SK-N-SH (cell line): ENCODE data around the gene SYT6.

Experiments used
- EP300 ChIP-seq, 2 experiments: IDR thresholded peaks; 2 replicates each; pipeline versions ENCODE4 v1.4.0 to v1.6.1; 2012; ENCODE audit warnings: borderline replicate concordance in 1 of 2, low read depth in 1 of 2, low read length in 1 of 2
- FOXJ3 ChIP-seq: sonication (generic); formaldehyde crosslinking; IDR thresholded peaks from 2 replicates; pipeline ENCODE4 v1.5.1; 2020; ENCODE audit warnings: mild to moderate bottlenecking, missing genetic modification reagents
- GABPA ChIP-seq: IDR thresholded peaks from 2 replicates; pipeline ENCODE4 v1.4.0; 2012; ENCODE audit warnings: low read depth, mild to moderate bottlenecking
- NFIC ChIP-seq: IDR thresholded peaks from 2 replicates; pipeline ENCODE4 v1.4.0; 2012; ENCODE audit warnings: borderline replicate concordance
- POLR2AphosphoS5 ChIP-seq: IDR thresholded peaks from 2 replicates; pipeline ENCODE4 v1.6.1; 2012; ENCODE audit warnings: low read depth, low read length
- RXRA ChIP-seq: IDR thresholded peaks from 2 replicates; pipeline ENCODE4 v1.4.0; 2012; ENCODE audit warnings: low read depth, mild to moderate bottlenecking, borderline replicate concordance
- TAF1 ChIP-seq: IDR thresholded peaks from 2 replicates; pipeline ENCODE4 v1.6.1; 2012; ENCODE audit warnings: low read depth, mild to moderate bottlenecking, low read length, moderate library complexity, borderline replicate concordance
- TF ChIP-seq, protein P1 (sequence below): IDR thresholded peaks from 2 replicates; pipeline ENCODE4 v1.6.1; 2012; ENCODE audit warnings: mild to moderate bottlenecking, low read depth, low read length, moderate library complexity
- TF ChIP-seq, protein P2 (sequence below): fragments of 200-600 bp; sonication (generic); IDR thresholded peaks from 2 replicates; pipeline ENCODE4 v1.6.1; 2017; ENCODE audit warnings: antibody characterized with exemption, mild to moderate bottlenecking, moderate library complexity

GRCh38 chr1:114169509-114169908 is 15.8 kb upstream of the SYT6 start:
- TF ChIP-seq, protein P1, sequence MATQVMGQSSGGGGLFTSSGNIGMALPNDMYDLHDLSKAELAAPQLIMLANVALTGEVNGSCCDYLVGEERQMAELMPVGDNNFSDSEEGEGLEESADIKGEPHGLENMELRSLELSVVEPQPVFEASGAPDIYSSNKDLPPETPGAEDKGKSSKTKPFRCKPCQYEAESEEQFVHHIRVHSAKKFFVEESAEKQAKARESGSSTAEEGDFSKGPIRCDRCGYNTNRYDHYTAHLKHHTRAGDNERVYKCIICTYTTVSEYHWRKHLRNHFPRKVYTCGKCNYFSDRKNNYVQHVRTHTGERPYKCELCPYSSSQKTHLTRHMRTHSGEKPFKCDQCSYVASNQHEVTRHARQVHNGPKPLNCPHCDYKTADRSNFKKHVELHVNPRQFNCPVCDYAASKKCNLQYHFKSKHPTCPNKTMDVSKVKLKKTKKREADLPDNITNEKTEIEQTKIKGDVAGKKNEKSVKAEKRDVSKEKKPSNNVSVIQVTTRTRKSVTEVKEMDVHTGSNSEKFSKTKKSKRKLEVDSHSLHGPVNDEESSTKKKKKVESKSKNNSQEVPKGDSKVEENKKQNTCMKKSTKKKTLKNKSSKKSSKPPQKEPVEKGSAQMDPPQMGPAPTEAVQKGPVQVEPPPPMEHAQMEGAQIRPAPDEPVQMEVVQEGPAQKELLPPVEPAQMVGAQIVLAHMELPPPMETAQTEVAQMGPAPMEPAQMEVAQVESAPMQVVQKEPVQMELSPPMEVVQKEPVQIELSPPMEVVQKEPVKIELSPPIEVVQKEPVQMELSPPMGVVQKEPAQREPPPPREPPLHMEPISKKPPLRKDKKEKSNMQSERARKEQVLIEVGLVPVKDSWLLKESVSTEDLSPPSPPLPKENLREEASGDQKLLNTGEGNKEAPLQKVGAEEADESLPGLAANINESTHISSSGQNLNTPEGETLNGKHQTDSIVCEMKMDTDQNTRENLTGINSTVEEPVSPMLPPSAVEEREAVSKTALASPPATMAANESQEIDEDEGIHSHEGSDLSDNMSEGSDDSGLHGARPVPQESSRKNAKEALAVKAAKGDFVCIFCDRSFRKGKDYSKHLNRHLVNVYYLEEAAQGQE, result no peak
- no peak for TF ChIP-seq FOXJ3 (CRISPR knock-in tag)
- TF ChIP-seq RXRA, result no peak
- no peak for TF ChIP-seq POLR2AphosphoS5
- TF ChIP-seq, protein P2, sequence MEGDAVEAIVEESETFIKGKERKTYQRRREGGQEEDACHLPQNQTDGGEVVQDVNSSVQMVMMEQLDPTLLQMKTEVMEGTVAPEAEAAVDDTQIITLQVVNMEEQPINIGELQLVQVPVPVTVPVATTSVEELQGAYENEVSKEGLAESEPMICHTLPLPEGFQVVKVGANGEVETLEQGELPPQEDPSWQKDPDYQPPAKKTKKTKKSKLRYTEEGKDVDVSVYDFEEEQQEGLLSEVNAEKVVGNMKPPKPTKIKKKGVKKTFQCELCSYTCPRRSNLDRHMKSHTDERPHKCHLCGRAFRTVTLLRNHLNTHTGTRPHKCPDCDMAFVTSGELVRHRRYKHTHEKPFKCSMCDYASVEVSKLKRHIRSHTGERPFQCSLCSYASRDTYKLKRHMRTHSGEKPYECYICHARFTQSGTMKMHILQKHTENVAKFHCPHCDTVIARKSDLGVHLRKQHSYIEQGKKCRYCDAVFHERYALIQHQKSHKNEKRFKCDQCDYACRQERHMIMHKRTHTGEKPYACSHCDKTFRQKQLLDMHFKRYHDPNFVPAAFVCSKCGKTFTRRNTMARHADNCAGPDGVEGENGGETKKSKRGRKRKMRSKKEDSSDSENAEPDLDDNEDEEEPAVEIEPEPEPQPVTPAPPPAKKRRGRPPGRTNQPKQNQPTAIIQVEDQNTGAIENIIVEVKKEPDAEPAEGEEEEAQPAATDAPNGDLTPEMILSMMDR, result no peak
- no peak for TF ChIP-seq EP300 (IDR thresholded peaks at IDR 0.05; ENCODE audit: borderline replicate concordance in 1 of 2, low read depth in 1 of 2, low read length in 1 of 2)
- no peak for TF ChIP-seq NFIC
- TF ChIP-seq GABPA, result no peak
- TF ChIP-seq TAF1, result no peak
